NCI-H2227 treated with DMSO at 0.1 percent for 48 hours (cell line): ENCODE data around the gene KLK7.

Experiments used
- DNase-seq: peaks from one replicate; lab custom pipeline; 2025; lab: John Stamatoyannopoulos, UW

The KLK7 gene

DNA sequence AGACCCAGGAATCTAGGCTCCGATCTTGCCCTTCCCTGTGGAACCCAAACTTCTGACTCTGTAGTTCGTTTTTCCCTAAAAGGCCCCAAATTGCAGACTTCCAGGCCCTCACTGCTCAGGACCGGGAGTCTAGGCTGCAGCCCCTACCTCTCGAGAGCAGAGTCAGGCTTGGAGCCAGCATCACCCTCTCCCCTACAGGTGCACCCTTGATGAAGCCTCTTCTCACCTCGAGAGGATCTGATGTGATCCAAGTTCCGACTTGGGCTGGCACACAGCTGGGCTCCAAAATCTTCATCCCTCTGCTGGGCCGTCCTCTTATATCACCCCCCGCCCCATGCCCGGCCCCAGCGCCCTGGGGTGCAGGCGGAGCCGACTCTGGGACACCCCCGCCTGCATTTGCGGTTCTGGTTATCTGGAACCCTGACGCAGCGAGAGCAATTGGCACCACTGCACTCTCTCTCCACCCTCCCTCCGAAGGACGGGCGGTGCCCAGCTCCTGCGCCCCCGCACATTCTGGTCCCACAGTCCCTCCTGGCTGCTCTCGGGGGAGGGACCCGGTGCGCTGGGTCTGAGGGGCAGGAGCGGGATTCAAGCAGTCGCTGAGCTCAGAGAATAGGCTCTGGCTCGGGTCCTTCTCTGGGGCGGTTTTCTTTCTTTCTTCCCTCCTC, at the start of gene KLK7:
Gene KLK7 (minus strand): TSS at position 293 of the 668 bp plus-strand sequence. CDS start 1,518 bp downstream, outside the sequence.
- DNase-seq = no peak

DNA sequence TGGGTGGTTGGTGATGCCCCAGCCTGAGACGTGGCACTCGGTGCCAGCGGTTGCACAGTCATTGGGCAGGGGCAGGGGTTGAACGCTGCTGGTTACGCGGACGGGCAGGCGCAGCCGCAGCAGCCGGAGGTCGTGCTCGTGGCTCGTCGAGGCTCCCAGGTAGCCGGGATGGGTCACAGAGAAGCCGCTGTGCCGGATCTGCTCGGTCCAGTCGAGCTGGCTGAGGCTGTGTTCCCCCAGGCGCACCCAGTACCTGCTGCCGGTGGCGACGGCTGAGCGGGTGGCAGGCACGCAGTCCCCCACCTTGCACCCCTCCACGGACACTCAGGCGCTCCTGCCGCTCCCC, 48.1 kb upstream of the KLK7 start:
- DNase-seq = no peak

DNA sequence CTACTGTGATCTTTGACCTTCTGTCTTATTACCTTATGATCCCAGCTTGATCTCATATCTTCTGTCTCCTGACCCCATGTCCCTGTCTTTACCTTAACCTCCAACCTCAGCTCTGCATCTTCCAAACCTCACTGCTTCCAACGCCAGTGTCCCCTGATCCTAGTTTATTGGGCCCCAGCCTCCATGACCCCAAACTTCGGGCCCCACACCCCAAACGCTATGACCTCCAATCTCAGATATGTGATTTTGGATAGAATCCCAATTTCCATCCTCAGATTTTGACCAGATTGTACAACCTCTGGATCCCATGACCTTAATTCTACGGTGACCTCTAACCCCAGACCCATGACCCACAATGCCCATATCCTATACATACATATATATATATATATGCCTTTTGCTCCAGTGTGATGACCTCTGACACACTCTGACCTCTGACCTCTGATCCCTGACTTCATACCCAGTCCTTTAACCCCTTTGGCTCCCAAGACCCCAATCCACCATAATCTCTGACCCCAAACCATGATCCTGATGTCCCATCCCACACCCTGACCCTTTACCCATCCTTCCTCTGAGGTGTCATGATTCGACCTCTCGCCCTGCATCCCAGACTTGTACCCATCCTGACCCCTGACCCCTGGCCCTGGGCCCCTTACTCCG, 47.6 kb upstream of the KLK7 start:
- DNase-seq = no peak

DNA sequence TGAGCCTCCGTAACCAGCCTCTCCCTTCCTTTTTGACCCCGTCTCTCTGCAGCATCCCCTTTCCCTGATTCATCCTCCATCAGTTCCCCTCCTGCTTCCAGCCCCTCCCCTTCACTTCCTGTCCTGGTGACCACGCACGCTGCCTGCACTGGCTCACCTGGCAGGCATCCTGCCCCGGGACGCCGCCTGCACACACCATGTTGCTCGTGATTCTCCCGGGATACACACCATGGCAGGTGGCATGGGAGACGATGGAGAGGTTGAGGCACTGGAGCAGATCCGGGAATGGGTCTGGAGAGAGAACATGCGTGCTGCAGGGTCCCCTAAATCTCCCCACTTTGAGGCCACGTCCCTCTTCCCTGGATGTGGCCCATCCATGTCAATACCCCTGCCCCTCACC, 46.9 kb upstream of the KLK7 start:
- DNase-seq = no peak

DNA sequence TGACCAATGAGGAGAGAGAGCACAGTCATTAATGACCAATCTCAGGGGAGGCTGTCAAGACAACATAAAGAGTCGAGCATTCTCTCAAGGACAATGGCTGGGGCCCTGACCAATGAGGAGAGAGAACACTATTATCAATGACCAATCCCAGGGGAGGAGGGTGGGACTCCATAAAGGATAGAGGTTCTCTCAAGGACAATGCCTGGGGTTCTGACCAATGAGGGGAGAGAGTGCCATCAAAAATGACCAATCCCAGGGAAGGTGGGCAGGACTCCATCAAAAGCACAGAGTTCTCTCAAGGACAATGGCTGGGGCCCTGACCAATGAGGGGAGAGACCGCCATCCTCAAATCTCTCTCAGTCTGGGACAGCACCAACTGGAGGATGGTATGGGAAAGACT, 46.0 kb upstream of the KLK7 start:
- DNase-seq = no peak

DNA sequence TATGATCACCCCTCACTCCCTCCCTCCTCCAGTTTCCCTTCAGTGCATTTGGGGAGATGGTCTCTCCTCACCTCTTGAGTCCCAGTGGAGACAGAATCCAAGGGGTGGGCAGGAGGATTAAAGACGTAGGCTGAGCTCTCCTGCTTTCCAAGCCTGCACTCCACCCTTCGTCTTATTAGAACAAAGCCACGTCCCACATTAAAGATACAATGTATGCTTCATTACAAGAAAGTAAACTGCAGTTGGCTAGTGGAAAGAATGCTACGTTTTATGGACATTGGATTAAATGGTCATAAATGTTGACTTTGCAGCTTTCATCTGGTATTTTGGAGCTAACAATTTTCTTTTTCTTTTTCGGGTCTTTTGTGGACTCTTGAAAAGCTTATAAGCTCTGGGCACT, 44.2 kb upstream of the KLK7 start:
- no peak for DNase-seq

DNA sequence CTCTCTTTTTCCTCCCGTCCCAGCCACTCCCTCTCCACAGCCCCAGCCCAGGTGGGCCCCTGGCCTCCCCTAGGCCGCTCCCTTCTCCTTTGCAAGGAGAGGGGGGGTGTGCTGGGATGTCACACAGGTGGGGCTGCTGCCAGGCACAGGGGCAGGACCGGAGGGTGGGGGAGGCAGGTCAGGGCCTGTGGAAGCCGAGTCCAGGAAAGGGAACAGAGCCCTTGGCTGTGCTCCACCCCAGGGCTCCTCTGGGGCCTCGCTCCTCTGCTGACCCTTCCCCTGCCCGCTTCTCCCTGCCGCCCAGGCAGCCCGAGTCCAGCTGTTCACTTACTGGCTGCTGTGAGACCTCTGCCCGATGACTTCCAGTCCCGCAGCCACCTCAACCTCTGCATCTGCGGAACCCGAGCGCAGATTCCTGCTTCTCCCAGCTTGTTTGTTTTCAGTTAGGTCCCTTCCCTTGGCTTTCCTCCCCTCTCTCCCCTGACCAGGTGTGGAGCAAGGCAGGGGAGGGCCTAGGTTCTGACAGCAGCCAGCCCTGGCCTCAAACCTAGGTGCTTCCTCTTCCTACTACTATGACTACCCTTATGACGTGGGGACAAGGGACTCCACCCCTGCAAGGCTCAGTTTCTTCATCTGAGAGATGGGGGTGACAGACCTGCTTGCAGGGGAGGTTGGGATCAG, 43.5 kb upstream of the KLK7 start:
- no peak for DNase-seq

DNA sequence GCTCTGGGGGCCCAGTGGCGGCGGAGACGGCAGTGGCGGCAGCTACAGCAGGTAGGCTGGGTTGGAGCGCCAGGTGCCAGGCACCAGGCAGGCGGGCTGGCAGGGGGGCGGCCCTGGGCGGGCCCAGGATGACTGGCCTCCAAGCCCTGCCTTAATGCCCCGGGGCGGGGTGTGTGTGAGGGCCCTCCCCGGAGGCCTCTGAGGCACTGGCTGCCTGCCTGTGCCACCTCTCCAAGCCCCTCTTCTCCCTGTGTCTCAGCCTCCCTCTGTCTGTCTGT, 42.8 kb upstream of the KLK7 start, which contains the start of gene KLK11:
Gene KLK11 (minus strand): TSS at position 63 of the 278 bp plus-strand sequence. CDS start 985 bp downstream, outside the sequence.
- DNase-seq = no peak

DNA sequence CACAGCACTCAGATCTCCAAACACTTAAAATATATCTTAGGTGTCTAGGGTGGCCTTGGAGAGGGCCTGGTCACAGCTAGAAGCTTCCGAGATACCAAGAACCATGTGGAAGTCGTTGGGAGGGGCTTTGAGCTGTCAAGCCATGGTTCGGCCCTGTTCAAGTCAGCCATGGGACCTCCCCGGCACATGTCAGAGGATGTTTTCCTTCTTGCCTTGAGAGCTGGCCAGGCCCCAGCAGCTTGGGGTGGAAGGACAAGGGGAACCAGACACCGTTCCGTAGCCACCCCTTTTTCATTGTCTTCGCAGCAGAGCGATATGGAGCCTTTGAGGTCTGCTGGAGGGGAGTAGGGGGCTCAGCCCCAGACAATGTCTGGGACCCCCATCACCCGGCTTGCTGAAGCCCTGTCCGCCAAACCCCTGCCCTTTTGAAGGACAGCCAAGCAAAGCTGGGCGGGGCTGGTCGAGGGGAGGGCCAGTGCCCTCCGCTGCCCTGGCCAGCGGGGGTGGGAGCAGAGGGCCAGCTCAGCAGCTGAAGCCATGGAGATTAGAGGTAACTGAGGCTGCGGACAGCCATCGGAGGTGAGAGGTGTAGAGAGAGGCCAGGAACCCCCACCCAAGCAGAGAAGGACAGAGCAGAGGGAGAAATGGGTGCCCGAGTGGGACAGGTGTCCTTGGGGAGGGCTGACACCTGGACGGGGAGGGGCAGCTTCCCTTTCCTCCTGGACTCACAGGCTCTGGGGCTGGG, 42.3 kb upstream of the KLK7 start:
- DNase-seq = no peak

DNA sequence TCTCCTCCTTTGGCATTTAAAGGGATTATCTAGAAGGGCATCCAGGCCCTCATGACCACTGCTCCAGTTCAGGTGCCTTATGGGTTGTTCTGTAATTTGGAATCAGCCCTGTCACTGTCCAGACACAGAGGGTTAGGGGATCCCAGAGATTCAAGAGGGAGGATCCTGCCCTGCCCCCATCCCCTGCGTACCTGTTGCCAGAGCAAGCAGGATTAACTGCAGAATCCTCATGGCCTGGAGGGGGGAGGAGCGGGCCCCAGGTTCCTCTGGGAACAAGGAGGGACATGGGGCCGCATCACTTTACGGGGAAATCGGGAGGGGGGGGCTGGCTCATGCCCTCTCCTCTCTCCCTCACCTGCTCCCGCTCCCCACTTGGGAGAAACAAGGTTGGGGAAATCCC, 41.7 kb upstream of the KLK7 start:
- DNase-seq = no peak

DNA sequence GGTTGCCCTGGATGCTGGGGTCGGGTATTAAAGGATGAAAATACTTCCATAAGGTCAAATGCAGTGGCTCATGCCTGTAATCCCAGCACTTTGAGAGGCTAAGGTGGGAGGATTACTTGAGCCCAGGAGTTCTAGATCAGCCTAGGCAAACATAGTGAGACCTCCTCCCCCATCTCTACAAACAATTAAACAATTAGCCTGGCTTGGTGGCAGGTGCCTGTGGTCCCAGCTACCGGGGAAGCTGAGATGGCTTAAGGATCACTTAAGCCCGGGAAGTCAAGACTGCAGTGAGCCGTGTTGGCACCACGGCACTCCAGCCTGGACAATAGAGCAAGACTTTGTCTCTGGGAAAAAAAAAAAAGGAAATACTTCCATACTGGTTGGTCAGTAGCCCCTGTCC, 41.2 kb upstream of the KLK7 start:
- DNase-seq = no peak

DNA sequence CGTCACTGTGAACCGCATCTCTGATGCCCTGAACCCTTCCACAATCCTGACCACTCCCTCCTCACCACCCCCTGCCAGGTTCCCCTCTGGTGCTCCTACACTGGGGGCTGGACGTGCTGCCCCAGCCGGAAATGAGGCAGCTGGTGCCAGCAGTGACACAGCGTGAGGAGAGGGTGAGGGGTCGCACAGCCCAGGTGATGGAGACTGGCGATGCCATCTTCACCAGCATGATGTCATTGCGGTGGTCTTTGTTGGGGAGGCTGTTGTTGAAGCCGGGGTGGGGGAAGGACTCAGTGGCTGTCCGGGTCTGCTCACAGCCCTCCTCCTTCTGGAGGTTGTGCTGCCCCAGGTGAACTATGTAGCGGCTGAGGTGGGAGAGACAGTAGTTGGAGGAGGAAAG, 40.2 kb upstream of the KLK7 start:
- no peak for DNase-seq

DNA sequence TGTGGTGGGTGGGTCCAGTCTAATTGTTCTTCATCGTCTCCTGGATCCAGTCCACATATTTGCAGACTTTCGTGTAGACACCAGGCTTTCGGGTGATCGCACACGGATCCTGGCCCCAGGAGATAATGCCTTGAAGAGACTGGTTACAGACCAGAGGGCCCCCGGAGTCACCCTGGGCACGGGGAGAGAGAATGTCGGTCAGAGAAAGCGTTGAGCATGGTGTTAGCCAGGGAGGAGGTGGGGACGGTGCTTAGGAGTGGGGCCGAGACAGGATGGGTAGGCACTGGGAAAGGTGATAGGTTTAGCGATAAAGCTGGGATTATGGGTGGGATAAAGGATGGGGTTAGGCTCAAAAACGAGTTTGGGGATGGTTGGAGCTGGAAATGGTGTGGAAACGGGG, 38.8 kb upstream of the KLK7 start:
- no peak for DNase-seq

DNA sequence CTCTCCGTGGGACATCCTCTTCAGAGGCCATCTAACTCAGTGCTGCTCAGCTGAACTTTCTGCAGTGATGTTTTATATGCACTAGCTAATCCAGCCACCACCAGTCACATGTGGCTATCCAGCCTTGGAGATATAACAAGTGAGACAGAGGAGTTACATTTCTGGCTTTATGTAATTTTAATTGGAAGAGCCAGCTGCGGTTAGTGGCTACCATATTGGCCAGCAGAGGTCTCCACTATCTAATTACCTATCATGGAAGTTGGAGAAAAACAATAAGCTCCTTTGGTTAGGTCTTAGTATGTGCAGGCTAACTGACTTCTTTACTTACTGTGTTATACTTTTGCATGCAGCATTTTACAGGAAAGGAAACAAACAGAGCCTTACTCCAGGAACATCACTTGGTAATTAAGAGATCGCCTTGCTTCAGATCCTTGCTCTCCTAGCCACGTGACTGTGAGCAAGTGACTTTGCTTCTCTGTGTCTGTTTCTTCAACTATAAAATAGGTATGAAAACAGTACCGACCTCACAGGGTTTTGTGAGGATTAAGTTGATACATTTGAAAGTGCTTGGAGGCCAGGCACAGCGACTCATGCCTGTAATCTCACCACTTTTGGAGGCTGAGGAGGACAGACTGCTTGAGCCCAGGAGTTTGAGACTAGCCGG, 37.4 kb upstream of the KLK7 start:
- peak; percentile 22 for DNase-seq

DNA sequence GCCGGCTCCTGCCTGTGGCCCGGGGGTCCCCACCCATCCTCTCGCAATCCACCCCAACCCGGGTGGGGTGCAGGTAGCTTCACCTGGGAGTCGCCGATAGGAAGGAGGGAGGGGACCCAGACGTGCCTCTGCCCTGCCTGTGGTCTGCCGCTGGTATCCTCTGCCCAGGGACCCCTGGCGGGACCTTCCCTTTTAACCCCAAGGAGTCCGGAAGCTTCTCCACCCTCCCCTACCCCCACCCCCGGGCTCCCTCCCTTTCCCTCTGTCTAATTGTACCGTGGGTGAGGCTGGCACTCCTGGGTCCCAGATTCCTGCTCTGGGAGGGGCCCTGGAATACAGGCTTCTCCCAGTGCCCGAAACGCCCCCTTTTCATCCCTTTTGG, 35.8 kb upstream of the KLK7 start, which contains the start of gene KLK10:
Gene KLK10 (minus strand): TSS at position 166 of the 382 bp plus-strand sequence. CDS start 579 bp downstream, outside the sequence.
- no peak for DNase-seq

DNA sequence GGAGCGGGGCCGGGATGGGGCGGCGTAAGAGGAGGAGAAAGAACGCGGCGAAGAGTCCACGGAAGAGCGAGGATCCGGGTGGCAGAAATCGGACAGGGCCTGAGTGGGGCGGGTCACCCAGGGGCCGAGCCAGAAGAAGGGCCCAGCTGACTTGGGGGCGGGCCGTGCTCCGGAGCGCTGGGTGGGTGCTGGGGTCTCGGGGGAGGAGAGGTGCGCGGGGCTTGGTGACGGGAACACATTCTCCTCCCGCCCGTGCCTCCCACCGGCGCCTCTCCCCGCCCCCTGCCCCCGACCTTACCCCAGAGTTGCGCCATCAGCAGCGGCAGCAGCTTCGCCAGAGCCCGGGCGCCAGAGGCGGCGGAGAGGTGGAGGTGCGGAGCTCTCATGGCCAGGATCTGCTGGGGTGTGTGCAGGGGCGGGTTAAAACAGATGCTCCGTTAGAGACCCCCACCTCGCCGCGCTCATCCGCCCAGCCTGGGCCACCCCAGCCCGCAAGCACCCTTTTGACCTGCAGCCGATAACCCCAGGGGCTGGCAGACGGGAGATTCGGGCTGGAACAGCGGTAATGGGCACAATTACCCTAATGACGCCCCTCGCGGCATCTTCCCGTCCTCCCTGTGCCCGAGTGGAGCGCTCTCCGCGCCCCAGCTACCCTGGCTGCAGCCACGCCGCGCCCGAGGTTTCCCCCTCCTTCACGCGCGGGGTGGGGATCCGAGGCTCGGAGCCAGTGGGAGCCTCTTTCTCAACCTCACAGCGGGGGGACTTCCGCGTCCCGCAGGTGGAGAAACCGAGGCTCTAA, 35.2 kb upstream of the KLK7 start:
- DNase-seq = no peak

DNA sequence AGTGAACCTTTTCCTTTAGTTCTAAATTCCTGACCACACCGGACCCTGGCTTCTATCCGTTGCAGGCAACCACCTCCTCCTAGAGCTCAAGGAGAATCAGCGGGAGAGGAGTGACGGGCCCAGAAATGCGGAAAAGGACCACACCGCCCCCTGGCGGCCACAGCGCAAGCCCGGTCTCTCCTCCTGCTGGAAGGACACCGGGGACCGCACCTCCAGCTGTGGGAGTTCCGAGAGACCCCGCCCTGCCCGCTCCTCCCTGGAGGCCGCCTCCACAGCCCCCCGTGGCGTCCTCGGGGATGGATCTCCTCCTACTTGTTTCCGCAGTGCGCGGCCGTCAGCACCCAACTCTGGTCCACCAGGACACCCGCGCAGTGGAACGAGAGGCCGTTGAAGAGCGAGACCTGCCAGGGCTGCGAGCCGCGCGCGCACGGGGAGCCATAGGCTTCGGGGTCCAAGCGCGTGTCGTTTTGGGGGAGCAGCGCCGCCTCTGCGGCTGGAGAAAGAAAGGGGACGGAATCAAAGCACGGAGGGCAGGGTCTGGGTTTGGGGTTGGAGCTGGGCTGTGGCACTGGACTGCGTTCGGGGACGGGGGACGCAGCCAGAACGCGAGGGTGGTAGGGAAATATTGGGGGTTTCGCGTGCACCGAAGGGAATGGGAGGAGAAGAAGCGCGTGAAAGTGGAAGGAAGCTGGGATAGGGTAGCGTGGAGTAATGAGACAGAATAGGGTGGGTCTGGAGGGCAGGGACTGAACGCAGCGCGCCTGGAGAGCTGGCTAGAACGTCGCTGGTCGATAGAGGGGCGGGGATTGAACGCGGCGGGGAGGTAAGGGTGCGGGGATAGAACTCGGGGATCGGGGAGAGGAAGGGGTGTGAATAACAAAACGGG, 33.3 kb upstream of the KLK7 start:
- DNase-seq = peak; percentile 30

DNA sequence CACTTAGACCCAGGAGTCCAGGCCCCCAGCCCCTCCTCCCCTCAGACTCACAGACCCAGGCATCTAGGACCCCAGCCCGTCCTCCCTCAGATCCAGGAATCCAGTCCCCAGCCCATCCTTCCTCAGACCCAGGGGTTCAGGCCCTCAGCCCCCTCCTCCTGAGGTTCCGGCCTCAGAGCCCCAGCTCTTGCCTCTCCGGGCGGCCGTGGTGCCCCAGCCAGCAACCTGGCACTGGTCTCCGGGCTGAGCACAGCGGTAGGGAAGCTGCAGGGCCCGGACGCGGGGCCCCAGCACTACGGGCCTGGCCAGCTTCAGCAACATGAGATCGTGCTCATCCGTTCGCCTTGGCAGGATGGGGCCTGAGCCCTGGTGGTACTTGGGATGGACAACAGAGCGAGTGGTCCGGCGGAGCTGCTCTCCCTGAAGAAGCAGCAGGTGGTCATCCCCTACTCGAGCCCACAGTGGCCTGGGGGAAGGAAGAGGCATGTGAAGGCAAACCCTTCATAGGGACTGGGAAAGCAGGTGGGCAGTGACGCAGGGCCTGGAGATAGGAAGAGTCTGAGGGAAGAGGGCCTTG, 32.1 kb upstream of the KLK7 start:
- no peak for DNase-seq

DNA sequence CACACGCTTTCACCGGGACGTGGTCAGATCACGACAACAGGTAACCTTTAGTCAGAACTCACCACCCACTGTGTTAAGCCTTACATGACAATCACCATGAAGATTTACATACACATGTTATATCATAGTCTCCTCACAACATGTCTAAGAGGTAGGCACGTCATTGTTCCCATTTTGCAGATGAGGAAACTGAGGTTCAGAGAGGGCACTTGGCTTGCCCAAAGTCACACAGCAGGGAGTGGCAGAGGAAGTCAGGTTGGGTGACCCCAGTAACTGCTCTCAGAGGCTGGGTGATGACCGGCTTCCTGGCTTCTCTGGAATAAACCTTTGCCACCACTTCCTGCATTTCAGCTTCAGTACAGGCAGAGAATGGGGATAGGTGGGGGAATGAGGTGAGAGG, 30.5 kb upstream of the KLK7 start:
- DNase-seq = no peak

DNA sequence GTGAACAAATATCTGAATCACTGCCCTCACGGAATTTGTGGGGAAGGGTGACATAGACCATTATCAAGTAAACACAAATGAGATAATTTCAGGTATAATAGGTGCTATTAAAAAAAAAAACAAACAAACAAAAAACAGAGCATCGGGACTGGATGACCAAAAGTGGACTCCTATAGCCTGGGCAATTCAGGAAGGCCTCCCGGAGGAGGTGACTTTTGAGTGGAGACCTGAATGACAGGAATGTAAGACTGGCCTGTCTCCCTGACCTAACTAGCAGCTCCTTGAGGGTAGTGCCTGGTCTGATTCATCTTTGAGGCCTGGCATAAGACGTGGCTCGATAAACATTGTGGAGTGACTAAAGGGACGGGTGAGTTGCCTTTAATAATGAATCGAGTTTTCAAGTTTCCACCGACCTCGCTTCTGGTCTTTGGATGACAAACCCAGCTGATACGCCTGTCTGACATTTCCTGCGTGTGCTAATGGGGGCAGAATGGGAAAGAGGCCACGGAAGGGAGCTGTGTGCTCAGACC, 29.0 kb upstream of the KLK7 start:
- no peak for DNase-seq
